Smooth muscle cell (in vitro differentiated cells): ENCODE results near the gene UMODL1. TPM values are rescaled to one million over a fixed set of nuclear protein-coding genes. Genes with fewer than 3 reads are reported as not detected.

Experiments used
- DNase-seq: peaks from one replicate; lab custom pipeline; 2025; ENCODE audit not compliant: unreplicated experiment; lab: John Stamatoyannopoulos, UW
- H2AFZ ChIP-seq: fragments of 200-600 bp; sonication (generic); 2 replicates; pipeline ENCODE4 v1.6.0; 2016; ENCODE audit warnings: antibody characterized with exemption, low read depth, mild to moderate bottlenecking
- H3F3A ChIP-seq: fragments of 200-600 bp; sonication (generic); 2 replicates; pipeline ENCODE4 v1.6.0; 2017; ENCODE audit warnings: antibody characterized with exemption, low read depth
- H3K27ac ChIP-seq: fragments of 200-600 bp; sonication (generic); 2 replicates; pipeline ENCODE4 v1.5.1; 2016; ENCODE audit warnings: low read depth, mild to moderate bottlenecking
- H3K27me3 ChIP-seq: fragments of 200-600 bp; sonication (generic); 2 replicates; pipeline ENCODE4 v1.6.1; 2016; ENCODE audit warnings: low read depth, mild to moderate bottlenecking
- H3K36me3 ChIP-seq: fragments of 200-600 bp; sonication (generic); 2 replicates; pipeline ENCODE4 v1.5.1; 2016; ENCODE audit warnings: low read depth
- H3K4me1 ChIP-seq: fragments of 200-600 bp; sonication (generic); 2 replicates; pipeline ENCODE4 v1.5.1; 2016; ENCODE audit warnings: low read depth
- H3K4me2 ChIP-seq: fragments of 200-600 bp; sonication (generic); 2 replicates; pipeline ENCODE4 v1.6.0; 2016; ENCODE audit warnings: mild to moderate bottlenecking
- H3K4me3 ChIP-seq: fragments of 200-600 bp; sonication (generic); 2 replicates; pipeline ENCODE4 v1.5.1; 2016; ENCODE audit warnings: mild to moderate bottlenecking
- H3K79me2 ChIP-seq: fragments of 200-600 bp; sonication (generic); 2 replicates; pipeline ENCODE4 v1.6.0; 2016; ENCODE audit warnings: low read depth, mild to moderate bottlenecking
- H3K9ac ChIP-seq: fragments of 200-600 bp; sonication (generic); 2 replicates; pipeline ENCODE4 v1.6.0; 2016; ENCODE audit warnings: low read depth
- H3K9me3 ChIP-seq: fragments of 200-600 bp; sonication (generic); replicated peaks from 2 replicates; pipeline ENCODE4 v1.5.1; 2016; ENCODE audit warnings: low read depth
- H4K20me1 ChIP-seq: fragments of 200-600 bp; sonication (generic); 2 replicates; pipeline ENCODE4 v1.6.0; 2016; ENCODE audit warnings: low read depth
- WGBS: methylation state at CpG from one replicate; pipeline ENCODE4 v1.1.7; 2016; ENCODE audit warnings: low lambda C conversion rate; 5-methylcytosine and 5-hydroxymethylcytosine counted together
- polyA plus RNA-seq: library from polyadenylated mRNA; unstranded; fragments of >200 nt; fragmentation: Nextera tagmentation; extraction: Ambion mirVana; gene quantifications from 2 replicates; pipeline ENCODE4 v1.2.1, GENCODE V29; 2016
- total RNA-seq: library from RNA; depleted of rRNA; stranded (reverse); fragments of >200 nt; gene quantifications from 2 replicates; pipeline ENCODE4 v1.2.3, GENCODE V29; 2014
- TF ChIP-seq, protein P1 (sequence below): fragments of 200-600 bp; sonication (generic); IDR thresholded peaks from 2 replicates; pipeline ENCODE4 v1.5.1; 2017; ENCODE audit warnings: borderline replicate concordance, mild to moderate bottlenecking, antibody characterized with exemption; ENCODE audit not compliant: insufficient read depth, poor library complexity, severe bottlenecking

The UMODL1 gene
- total and polyA plus RNA-seq, 2 experiments from 2014 or later = 0.14 TPM; not detected in 1

DNA sequence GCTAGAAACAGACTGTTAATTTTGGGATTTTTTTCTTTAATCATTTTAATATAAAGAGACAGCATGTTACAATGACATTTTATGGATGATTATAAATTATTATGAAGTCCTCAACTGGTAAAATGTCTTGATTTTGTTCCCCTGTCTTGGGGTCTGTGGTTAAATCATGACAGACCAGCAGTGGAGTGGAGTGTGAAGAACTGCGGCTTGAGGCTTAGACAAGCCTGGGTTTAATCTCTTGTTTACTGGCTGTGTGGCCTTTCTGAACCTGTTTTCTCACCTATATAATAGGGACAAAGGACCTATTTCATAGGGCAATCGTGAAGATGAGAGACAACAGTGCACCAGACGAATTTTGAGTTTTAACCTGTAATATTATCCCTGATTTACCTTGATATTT lies 1.8 kb upstream of the UMODL1 start:
- Histone ChIP-seq H3K79me2 (no peaks in the 10 kb centered on the region), H3K4me2 (no peak overlapping the region), H2AFZ (no peak overlapping the region), H3F3A (no peaks in the 10 kb centered on the region), H3K4me3 (no peak overlapping the region), H3K9me3 (no peaks in the 10 kb centered on the region), H3K4me1 (no peaks in the 10 kb centered on the region), H3K9ac (no peak overlapping the region), H3K27me3 (no peaks in the 10 kb centered on the region), H3K36me3 (no peaks in the 10 kb centered on the region), H3K27ac (no peak overlapping the region), H4K20me1 (no peaks in the 10 kb centered on the region)
- WGBS = 65% methylated on average over 3 of the region's 3 CpGs
- DNase-seq = no peak
- TF ChIP-seq, protein P1, sequence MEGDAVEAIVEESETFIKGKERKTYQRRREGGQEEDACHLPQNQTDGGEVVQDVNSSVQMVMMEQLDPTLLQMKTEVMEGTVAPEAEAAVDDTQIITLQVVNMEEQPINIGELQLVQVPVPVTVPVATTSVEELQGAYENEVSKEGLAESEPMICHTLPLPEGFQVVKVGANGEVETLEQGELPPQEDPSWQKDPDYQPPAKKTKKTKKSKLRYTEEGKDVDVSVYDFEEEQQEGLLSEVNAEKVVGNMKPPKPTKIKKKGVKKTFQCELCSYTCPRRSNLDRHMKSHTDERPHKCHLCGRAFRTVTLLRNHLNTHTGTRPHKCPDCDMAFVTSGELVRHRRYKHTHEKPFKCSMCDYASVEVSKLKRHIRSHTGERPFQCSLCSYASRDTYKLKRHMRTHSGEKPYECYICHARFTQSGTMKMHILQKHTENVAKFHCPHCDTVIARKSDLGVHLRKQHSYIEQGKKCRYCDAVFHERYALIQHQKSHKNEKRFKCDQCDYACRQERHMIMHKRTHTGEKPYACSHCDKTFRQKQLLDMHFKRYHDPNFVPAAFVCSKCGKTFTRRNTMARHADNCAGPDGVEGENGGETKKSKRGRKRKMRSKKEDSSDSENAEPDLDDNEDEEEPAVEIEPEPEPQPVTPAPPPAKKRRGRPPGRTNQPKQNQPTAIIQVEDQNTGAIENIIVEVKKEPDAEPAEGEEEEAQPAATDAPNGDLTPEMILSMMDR = no peak

DNA sequence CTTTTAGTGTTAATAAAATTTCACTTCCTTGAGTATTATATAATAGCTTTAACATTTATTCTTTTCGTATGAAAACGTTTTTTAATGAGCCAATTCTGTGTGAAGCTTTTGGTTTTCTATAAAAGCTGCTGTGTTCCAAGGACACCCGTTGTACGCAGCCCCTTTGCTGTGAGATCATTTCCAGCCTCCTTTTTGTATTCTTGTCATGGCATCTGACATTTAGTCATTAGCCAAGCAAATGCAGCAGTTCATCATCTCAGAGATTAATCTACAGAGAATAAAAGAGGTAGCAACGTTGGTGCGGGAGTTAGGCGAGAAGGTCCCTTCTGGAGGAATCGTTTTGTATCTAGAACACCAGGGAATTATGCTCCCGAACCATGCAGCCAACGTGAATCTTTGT lies 1.3 kb upstream of the UMODL1 start:
- H3K4me1 ChIP-seq = no peaks in the 10 kb centered on the region
- H3K36me3 ChIP-seq = no peaks in the 10 kb centered on the region
- H3K4me2 ChIP-seq = no peak overlapping the region
- no peak overlapping the region for H3K4me3 ChIP-seq
- no peak overlapping the region for H3K27ac ChIP-seq
- H3K27me3 ChIP-seq = no peaks in the 10 kb centered on the region
- no peaks in the 10 kb centered on the region for H3K79me2 ChIP-seq
- no peaks in the 10 kb centered on the region for H4K20me1 ChIP-seq
- H3K9me3 ChIP-seq = no peaks in the 10 kb centered on the region
- TF ChIP-seq, protein P1 = no peak
- WGBS = 72% methylated on average over 10 of the region's 10 CpGs
- no peak overlapping the region for H2AFZ ChIP-seq
- H3K9ac ChIP-seq = no peak overlapping the region
- DNase-seq = no peak
- no peaks in the 10 kb centered on the region for H3F3A ChIP-seq

DNA sequence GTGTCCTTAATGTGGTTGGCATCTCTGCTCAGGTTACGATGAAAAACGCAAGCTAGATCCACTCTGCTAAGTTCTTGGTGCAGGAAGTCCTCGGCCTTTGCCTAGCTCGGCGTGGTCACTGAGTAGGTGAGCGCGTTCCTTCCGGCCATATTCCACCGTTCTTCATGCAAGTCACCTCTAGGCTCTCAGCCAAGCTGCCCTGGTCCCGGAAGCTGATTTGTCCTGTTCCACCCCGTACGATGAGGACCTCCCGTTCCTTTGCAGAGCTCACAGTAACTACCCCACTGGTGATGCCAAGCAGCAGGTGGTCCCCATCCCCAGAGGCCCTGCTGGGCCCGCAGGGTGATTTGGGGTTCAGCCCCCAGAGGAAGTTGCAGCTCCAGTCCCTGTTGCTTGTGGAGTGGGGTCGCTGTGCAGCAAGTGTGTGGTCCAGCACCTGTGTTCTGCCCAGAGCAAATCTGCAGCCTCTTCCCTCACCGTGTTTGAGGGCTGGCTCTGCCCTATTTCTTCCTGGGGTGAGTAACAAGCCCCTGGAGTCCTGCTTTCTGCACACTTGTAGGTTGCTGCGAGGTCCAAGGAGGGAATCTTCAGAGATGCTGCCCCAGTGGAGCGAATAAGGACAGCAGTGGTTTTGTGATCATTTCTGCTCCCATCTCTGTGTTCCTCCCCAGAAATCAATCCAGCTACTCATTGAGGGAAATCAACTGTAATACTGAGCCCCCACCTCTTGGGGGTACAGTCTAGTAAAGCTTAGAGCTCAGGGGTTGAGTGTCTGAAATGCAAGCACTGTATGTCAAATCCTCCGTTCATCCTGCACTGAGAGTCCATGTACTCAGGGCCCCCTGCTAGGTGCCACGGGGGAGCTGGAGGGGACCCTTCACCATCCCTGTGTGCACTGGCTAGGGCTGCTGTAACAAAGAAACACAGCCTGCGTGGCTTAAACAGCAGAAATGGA lies 2.3 kb downstream of the UMODL1 start:
- no peak overlapping the region for H3K9ac ChIP-seq
- TF ChIP-seq, protein P1 = no peak
- no peaks in the 10 kb centered on the region for H3K9me3 ChIP-seq
- H3K4me2 ChIP-seq = no peak overlapping the region
- H2AFZ ChIP-seq = no peak overlapping the region
- H3K4me1 ChIP-seq = no peaks in the 10 kb centered on the region
- WGBS = 96% methylated on average over 21 of the region's 21 CpGs
- H3K27me3 ChIP-seq = no peaks in the 10 kb centered on the region
- no peak for DNase-seq
- no peaks in the 10 kb centered on the region for H3F3A ChIP-seq
- H3K4me3 ChIP-seq = no peak overlapping the region
- no peak overlapping the region for H3K27ac ChIP-seq
- no peaks in the 10 kb centered on the region for H4K20me1 ChIP-seq
- no peaks in the 10 kb centered on the region for H3K36me3 ChIP-seq
- H3K79me2 ChIP-seq = no peaks in the 10 kb centered on the region
